ENCODE measurements around the gene PRRG2. TPM values are rescaled to one million over a fixed set of nuclear protein-coding genes. Genes with fewer than 3 reads are reported as not detected.
"Not testable (repeated sequence)": the region's sequence is repeated elsewhere in the genome, so short reads cannot be mapped to it uniquely, and the experiment has no call there.

Gene PRRG2
- total RNA-seq, 2 experiments from 2014 or later: 1.5 to 1.6 TPM

- no peaks in the 10 kb centered on the region for H3K4me1 Mint-ChIP-seq
- H3K9me3 Mint-ChIP-seq: no peaks in the 10 kb centered on the region
- no peak for DNase-seq
- no peak overlapping the region for H3K4me3 Mint-ChIP-seq
- H3K27me3 Mint-ChIP-seq: no peaks in the 10 kb centered on the region
- H3K27ac Mint-ChIP-seq: peak overlapping the region; percentile 16
- H3K36me3 Mint-ChIP-seq: peaks cover 6% of the 10 kb centered on the region
Observed at GRCh38 chr19:49631610-49632192, 50.6 kb downstream of the PRRG2 start.

- Mint-ChIP-seq H3K27me3 (no peaks in the 10 kb centered on the region), H3K27ac (no peak overlapping the region), H3K36me3 (peaks cover 3% of the 10 kb centered on the region), H3K9me3 (no peaks in the 10 kb centered on the region), H3K4me1 (peaks cover 1% of the 10 kb centered on the region), H3K4me3 (no peak overlapping the region)
- DNase-seq: no peak
Observed at GRCh38 chr19:49632576-49632975, 51.5 kb downstream of the PRRG2 start.

- H3K27ac Mint-ChIP-seq, H3K27me3 Mint-ChIP-seq, DNase-seq, H3K4me3 Mint-ChIP-seq, H3K9me3 Mint-ChIP-seq, H3K4me1 Mint-ChIP-seq, H3K36me3 Mint-ChIP-seq: not testable (repeated sequence)
Observed at GRCh38 chr19:49633273-49633672, 52.2 kb downstream of the PRRG2 start.

GRCh38 chr19:49635530-49636232, 54.6 kb downstream of the PRRG2 start:
- no peaks in the 10 kb centered on the region for H3K27me3 Mint-ChIP-seq
- no peak overlapping the region for H3K27ac Mint-ChIP-seq
- H3K4me3 Mint-ChIP-seq: no peak overlapping the region
- H3K9me3 Mint-ChIP-seq: no peaks in the 10 kb centered on the region
- H3K4me1 Mint-ChIP-seq: peaks cover 20% of the 10 kb centered on the region
- peaks cover 2% of the 10 kb centered on the region for H3K36me3 Mint-ChIP-seq
- DNase-seq: no peak

GRCh38 chr19:49636233-49636932, 55.3 kb downstream of the PRRG2 start:
- Mint-ChIP-seq H3K36me3 (peaks cover 5% of the 10 kb centered on the region), H3K27ac (no peak overlapping the region), H3K4me3 (no peak overlapping the region), H3K4me1 (peaks cover 24% of the 10 kb centered on the region), H3K27me3 (no peaks in the 10 kb centered on the region), H3K9me3 (no peaks in the 10 kb centered on the region)
- DNase-seq: no peak

- peaks cover 11% of the 10 kb centered on the region for H3K36me3 Mint-ChIP-seq
- H3K4me1 Mint-ChIP-seq: peaks cover 31% of the 10 kb centered on the region
- DNase-seq: no peak
- no peaks in the 10 kb centered on the region for H3K27me3 Mint-ChIP-seq
- H3K4me3 Mint-ChIP-seq: peak overlapping the region; percentile 45
- H3K27ac Mint-ChIP-seq: no peak overlapping the region
- no peaks in the 10 kb centered on the region for H3K9me3 Mint-ChIP-seq
Observed at GRCh38 chr19:49637821-49638738, 57.0 kb downstream of the PRRG2 start.

- Mint-ChIP-seq H3K4me1 (peaks cover 43% of the 10 kb centered on the region), H3K27me3 (no peaks in the 10 kb centered on the region), H3K27ac (no peak overlapping the region), H3K9me3 (no peaks in the 10 kb centered on the region), H3K4me3 (peak overlapping the region; percentile 69), H3K36me3 (peaks cover 16% of the 10 kb centered on the region)
- DNase-seq: no peak
Observed at GRCh38 chr19:49639401-49640112, 58.4 kb downstream of the PRRG2 start.

- H3K9me3 Mint-ChIP-seq: no peaks in the 10 kb centered on the region
- H3K36me3 Mint-ChIP-seq: peaks cover 16% of the 10 kb centered on the region
- DNase-seq: peak; percentile 100
- peak within 1 kb of the TSS; percentile 100 for H3K4me3 Mint-ChIP-seq
- H3K4me1 Mint-ChIP-seq: peaks cover 45% of the 10 kb centered on the region
- peak within 1 kb of the TSS; percentile 99 for H3K27ac Mint-ChIP-seq
- H3K27me3 Mint-ChIP-seq: no peaks in the 10 kb centered on the region
Observed at GRCh38 chr19:49640113-49640898, 59.2 kb downstream of the PRRG2 start, which contains the start of gene RRAS. Gene RRAS (minus strand): TSS chr19:49640143. CDS start chr19:49640098, 45 bp downstream.

Other genes with a start within 250 kb of the PRRG2 start
- gene CD37, start 245.9 kb upstream of the PRRG2 start, total RNA-seq: 100 to 1,000 TPM; 110 to 114 TPM
- not detected for gene TEAD2, start 218.9 kb upstream of the PRRG2 start, total RNA-seq
- gene DKKL1, start 217.4 kb upstream of the PRRG2 start, total RNA-seq: not detected
- gene KASH5, start 193.1 kb upstream of the PRRG2 start, total RNA-seq: 1 to 10 TPM in 1 of 2 experiments, under 1 TPM in 1; 0.45 to 1.1 TPM
- gene PTH2, start 157.9 kb upstream of the PRRG2 start, total RNA-seq: not detected
- gene GFY, start 155.9 kb upstream of the PRRG2 start, total RNA-seq: not detected
- not detected for gene SLC17A7, start 139.8 kb upstream of the PRRG2 start, total RNA-seq
- 100 to 1,000 TPM; 140 to 141 TPM for gene PIH1D1, start 129.5 kb upstream of the PRRG2 start, total RNA-seq
- 10 to 100 TPM; 34.4 to 42.0 TPM for gene ALDH16A1, start 128.1 kb upstream of the PRRG2 start, total RNA-seq
- 10 to 100 TPM; 61.0 to 63.5 TPM for gene FLT3LG, start 107.1 kb upstream of the PRRG2 start, total RNA-seq
- 1,000 to 10,000 TPM; 3,663 to 3,691 TPM for gene RPL13A, start 93.7 kb upstream of the PRRG2 start, total RNA-seq
- gene RPS11, start 84.9 kb upstream of the PRRG2 start, total RNA-seq: 1,000 to 10,000 TPM; 2,825 to 2,867 TPM
- 10 to 100 TPM; 11.5 to 12.2 TPM for gene FCGRT, start 68.7 kb upstream of the PRRG2 start, total RNA-seq
- gene RCN3, start 53.3 kb upstream of the PRRG2 start, total RNA-seq: 1 to 10 TPM; 3.6 to 4.3 TPM
- 10 to 100 TPM; 61.4 to 69.5 TPM for gene NOSIP, start 760 bp upstream of the PRRG2 start, total RNA-seq
- 10 to 100 TPM; 16.0 to 17.8 TPM for gene PRR12, start 9.9 kb downstream of the PRRG2 start, total RNA-seq
- 1 to 10 TPM; 4.4 to 5.0 TPM for gene RRAS, start 58.8 kb downstream of the PRRG2 start, total RNA-seq
- gene SCAF1, start 60.9 kb downstream of the PRRG2 start, total RNA-seq: 10 to 100 TPM; 58.9 to 62.2 TPM
- 100 to 1,000 TPM in 1 of 2 experiments, 10 to 100 TPM in 1; 94.5 to 105 TPM for gene IRF3, start 84.5 kb downstream of the PRRG2 start, total RNA-seq
- gene BCL2L12, start 84.6 kb downstream of the PRRG2 start, total RNA-seq: 10 to 100 TPM; 74.1 to 81.9 TPM
- 100 to 1,000 TPM; 538 to 547 TPM for gene PRMT1, start 96.0 kb downstream of the PRRG2 start, total RNA-seq
- gene ADM5, start 108.3 kb downstream of the PRRG2 start, total RNA-seq: 10 to 100 TPM in 1 of 2 experiments, 1 to 10 TPM in 1; 9.5 to 12.0 TPM
- gene CPT1C, start 109.8 kb downstream of the PRRG2 start, total RNA-seq: 1 to 10 TPM in 1 of 2 experiments, under 1 TPM in 1; 0.89 to 1.1 TPM
- gene TSKS, start 182.0 kb downstream of the PRRG2 start, total RNA-seq: under 1 TPM; 0.58 to 0.72 TPM
- gene AP2A1, start 185.7 kb downstream of the PRRG2 start, total RNA-seq: 10 to 100 TPM; 83.0 to 83.2 TPM
- 10 to 100 TPM; 28.7 to 30.9 TPM for gene FUZ, start 232.0 kb downstream of the PRRG2 start, total RNA-seq
- 10 to 100 TPM; 41.6 to 44.8 TPM for gene MED25, start 237.0 kb downstream of the PRRG2 start, total RNA-seq